Measurements from ENCODE around the gene KCNJ15. TPM values are rescaled to one million over a fixed set of nuclear protein-coding genes. Genes with fewer than 3 reads are reported as not detected.

KCNJ15 gene
- total RNA-seq, 1 experiment from 2014 or later = 0.13 TPM

DNA sequence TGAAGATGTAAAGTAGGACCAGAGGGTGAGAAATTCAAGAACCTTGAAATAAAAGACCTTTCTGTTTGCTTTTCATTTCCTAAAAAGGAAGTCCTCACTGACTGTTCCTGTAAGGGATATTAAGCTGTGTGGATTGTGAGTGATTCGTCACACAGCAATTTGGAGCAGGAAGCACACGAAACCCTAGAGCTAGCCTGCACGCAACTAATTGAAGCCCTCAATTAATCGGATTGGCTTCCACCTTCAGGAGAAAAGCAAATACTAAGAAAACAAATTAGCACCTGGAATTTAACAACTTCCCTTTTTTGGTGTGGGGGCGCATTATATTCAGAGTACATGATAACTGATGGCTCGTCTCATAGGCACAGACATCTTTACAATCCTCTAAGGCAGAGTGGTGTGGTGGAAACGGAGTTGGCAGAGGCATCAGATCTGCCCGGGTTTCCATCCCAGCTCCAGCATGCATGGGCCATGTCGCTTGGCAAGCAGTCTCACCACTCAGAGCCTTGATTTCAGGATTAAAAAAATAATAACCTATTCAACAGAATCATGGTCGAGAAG, 95.2 kb downstream of the KCNJ15 start:
- H3K27ac ChIP-seq (ENCODE audit: low read length) = no peak overlapping the region
- no peak for ATAC-seq

DNA sequence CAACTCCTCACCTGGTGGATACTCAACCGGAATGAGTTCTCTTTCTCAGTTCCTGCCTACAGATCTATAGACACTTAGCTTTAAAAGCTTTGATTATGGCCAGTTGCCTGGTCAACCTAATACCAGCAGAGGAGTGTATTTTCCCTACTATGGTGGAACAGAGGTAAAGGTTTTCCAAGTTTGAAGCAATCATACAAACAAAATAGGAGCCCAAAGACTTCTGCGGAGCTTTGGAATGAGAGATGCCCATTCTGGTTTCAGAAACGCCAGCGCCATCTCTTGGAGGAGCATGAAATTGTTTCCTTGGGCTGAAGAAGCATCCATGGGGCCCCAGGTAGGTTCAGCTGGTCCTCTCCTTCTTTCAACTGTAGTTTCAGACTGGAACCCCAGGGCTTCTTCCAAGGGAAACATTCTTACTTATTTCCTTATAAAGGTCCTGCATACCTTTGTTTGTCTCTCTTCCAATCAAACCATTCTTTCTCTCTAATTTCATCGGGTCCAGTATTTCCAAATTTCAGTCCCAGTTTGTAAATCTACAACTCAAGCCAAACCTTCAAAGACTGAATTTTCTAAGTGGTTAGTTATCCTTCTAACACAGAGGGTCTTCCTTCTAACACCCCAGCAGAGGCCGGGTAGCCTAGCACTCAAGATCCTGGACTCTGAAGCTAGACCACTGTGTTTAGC, 95.9 kb downstream of the KCNJ15 start:
- H3K4me1 ChIP-seq (ENCODE audit: control insufficient read depth, insufficient read depth, low read length) = no peaks in the 10 kb centered on the region
- POLR2A ChIA-PET = no interaction called here
- in situ Hi-C loops (cut with HindIII; ENCODE audit: low pct_unique_long_range_greater_than_20kb, low sequenced_read_pairs) (no loop called here), intact Hi-C loops (cut with micrococcal nuclease; ENCODE audit: unreplicated experiment) (loop anchor here (5.0 to 10.0 kb wide), 3 partner anchors 130 to 648 kb away; no protein-coding TSS in a partner anchor)
- no peaks in the 10 kb centered on the region for H3K36me3 ChIP-seq (ENCODE audit: control insufficient read depth, insufficient read depth, low read length)
- BruUV-seq (replicated peaks) = no TSS peak
- TF ChIP-seq, protein P1, sequence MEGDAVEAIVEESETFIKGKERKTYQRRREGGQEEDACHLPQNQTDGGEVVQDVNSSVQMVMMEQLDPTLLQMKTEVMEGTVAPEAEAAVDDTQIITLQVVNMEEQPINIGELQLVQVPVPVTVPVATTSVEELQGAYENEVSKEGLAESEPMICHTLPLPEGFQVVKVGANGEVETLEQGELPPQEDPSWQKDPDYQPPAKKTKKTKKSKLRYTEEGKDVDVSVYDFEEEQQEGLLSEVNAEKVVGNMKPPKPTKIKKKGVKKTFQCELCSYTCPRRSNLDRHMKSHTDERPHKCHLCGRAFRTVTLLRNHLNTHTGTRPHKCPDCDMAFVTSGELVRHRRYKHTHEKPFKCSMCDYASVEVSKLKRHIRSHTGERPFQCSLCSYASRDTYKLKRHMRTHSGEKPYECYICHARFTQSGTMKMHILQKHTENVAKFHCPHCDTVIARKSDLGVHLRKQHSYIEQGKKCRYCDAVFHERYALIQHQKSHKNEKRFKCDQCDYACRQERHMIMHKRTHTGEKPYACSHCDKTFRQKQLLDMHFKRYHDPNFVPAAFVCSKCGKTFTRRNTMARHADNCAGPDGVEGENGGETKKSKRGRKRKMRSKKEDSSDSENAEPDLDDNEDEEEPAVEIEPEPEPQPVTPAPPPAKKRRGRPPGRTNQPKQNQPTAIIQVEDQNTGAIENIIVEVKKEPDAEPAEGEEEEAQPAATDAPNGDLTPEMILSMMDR (IDR thresholded peaks at IDR 0.05) = peak; percentile 76
- TF ChIP-seq TCF7L2 (IDR thresholded peaks at IDR 0.05; ENCODE audit: low read depth, low read length) = no peak
- no peak overlapping the region for H3K4me3 ChIP-seq (ENCODE audit: low read depth in 2 of 2, low read length in 2 of 2)
- ATAC-seq = 0 out of 2 replicates have a peak, but pooled peaks have one; percentile 20
- no peaks in the 10 kb centered on the region; the same call in 1 of the 2 replicates for H3K27me3 ChIP-seq (ENCODE audit: control insufficient read depth, insufficient read depth, low read length)
- no peak for DNase-seq (ENCODE audit: low read depth, low spot score)
- CTCF ChIA-PET = interaction anchor here (0.5 to 1.8 kb wide), 4 partner anchors 88 to 974 kb away, joined by 3 to 7 read pairs (median 5); no protein-coding TSS in a partner anchor
- H3K27ac ChIP-seq (ENCODE audit: low read length) = no peak overlapping the region
- no peaks in the 10 kb centered on the region for H3K9me3 ChIP-seq (ENCODE audit: control insufficient read depth, insufficient read depth, low read depth, low read length)

More for the DNA sequence above, 95.2 kb downstream of the KCNJ15 start:
- in situ Hi-C loops (cut with HindIII; ENCODE audit: low pct_unique_long_range_greater_than_20kb, low sequenced_read_pairs) (no loop called here), intact Hi-C loops (cut with micrococcal nuclease; ENCODE audit: unreplicated experiment) (loop anchor here (5.0 to 10.0 kb wide), 3 partner anchors 130 to 647 kb away; no protein-coding TSS in a partner anchor)
- no peak overlapping the region for H3K4me3 ChIP-seq (ENCODE audit: low read depth in 2 of 2, low read length in 2 of 2)
- ChIA-PET CTCF (interaction anchor here (0.6 to 1.8 kb wide), 2 partner anchors 88 to 182 kb away, joined by 5 to 7 read pairs; no protein-coding TSS in a partner anchor), POLR2A (no interaction called here)
- no peak for TF ChIP-seq POLR2AphosphoS5 (IDR thresholded peaks at IDR 0.05; ENCODE audit: low read depth, low read length)
- no peak for TF ChIP-seq SIN3A (IDR thresholded peaks at IDR 0.05; ENCODE audit: borderline replicate concordance, insufficient read depth, low read depth, low read length)
- TF ChIP-seq, protein P1 (IDR thresholded peaks at IDR 0.05) = no peak
- TF ChIP-seq, protein P2, sequence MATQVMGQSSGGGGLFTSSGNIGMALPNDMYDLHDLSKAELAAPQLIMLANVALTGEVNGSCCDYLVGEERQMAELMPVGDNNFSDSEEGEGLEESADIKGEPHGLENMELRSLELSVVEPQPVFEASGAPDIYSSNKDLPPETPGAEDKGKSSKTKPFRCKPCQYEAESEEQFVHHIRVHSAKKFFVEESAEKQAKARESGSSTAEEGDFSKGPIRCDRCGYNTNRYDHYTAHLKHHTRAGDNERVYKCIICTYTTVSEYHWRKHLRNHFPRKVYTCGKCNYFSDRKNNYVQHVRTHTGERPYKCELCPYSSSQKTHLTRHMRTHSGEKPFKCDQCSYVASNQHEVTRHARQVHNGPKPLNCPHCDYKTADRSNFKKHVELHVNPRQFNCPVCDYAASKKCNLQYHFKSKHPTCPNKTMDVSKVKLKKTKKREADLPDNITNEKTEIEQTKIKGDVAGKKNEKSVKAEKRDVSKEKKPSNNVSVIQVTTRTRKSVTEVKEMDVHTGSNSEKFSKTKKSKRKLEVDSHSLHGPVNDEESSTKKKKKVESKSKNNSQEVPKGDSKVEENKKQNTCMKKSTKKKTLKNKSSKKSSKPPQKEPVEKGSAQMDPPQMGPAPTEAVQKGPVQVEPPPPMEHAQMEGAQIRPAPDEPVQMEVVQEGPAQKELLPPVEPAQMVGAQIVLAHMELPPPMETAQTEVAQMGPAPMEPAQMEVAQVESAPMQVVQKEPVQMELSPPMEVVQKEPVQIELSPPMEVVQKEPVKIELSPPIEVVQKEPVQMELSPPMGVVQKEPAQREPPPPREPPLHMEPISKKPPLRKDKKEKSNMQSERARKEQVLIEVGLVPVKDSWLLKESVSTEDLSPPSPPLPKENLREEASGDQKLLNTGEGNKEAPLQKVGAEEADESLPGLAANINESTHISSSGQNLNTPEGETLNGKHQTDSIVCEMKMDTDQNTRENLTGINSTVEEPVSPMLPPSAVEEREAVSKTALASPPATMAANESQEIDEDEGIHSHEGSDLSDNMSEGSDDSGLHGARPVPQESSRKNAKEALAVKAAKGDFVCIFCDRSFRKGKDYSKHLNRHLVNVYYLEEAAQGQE (IDR thresholded peaks at IDR 0.05; ENCODE audit: insufficient read depth in 1 of 2, low read depth in 2 of 2, low read length in 1 of 2) = no peak
- no peak for TF ChIP-seq TCF7L2 (IDR thresholded peaks at IDR 0.05; ENCODE audit: low read depth, low read length)
- H3K36me3 ChIP-seq (ENCODE audit: control insufficient read depth, insufficient read depth, low read length) = no peaks in the 10 kb centered on the region
- BruUV-seq (replicated peaks) = no TSS peak
- H3K9me3 ChIP-seq (ENCODE audit: control insufficient read depth, insufficient read depth, low read depth, low read length) = no peaks in the 10 kb centered on the region
- H3K4me1 ChIP-seq (ENCODE audit: control insufficient read depth, insufficient read depth, low read length) = no peaks in the 10 kb centered on the region
- no peaks in the 10 kb centered on the region; the same call in 1 of the 2 replicates for H3K27me3 ChIP-seq (ENCODE audit: control insufficient read depth, insufficient read depth, low read length)
- DNase-seq (ENCODE audit: low read depth, low spot score) = no peak
